GM19328 (cell line): ENCODE data around the gene FOXK1.
"Not testable (repeated sequence)": the region's sequence is repeated elsewhere in the genome, so short reads cannot be mapped to it uniquely, and the experiment has no call there.

Experiments used
- ATAC-seq: cut with Tn5 transposase; IDR thresholded peaks from one replicate; pipeline ENCODE4 v1.9.1; 2021; ENCODE audit warnings: mild to moderate bottlenecking, moderate library complexity; ENCODE audit not compliant: unreplicated experiment

The FOXK1 gene

GRCh38 chr7:4797858-4798705, 116.0 kb downstream of the FOXK1 start:
- ATAC-seq, result no peak

GRCh38 chr7:4798706-4799235, 116.7 kb downstream of the FOXK1 start:
- ATAC-seq, result no peak

- ATAC-seq, result no peak
Measured at GRCh38 chr7:4799508-4800268, 117.6 kb downstream of the FOXK1 start.

- no peak for ATAC-seq
Measured at GRCh38 chr7:4800487-4800886, 118.4 kb downstream of the FOXK1 start.

GRCh38 chr7:4800926-4801838, 119.1 kb downstream of the FOXK1 start:
- no peak for ATAC-seq

GRCh38 chr7:4801839-4802231, 119.7 kb downstream of the FOXK1 start:
- no peak for ATAC-seq

GRCh38 chr7:4802577-4802976, 120.5 kb downstream of the FOXK1 start:
- not testable (repeated sequence) for ATAC-seq

- ATAC-seq, result no peak
Measured at GRCh38 chr7:4803397-4804241, 121.5 kb downstream of the FOXK1 start.

GRCh38 chr7:4805110-4805983, 123.3 kb downstream of the FOXK1 start:
- no peak for ATAC-seq

GRCh38 chr7:4805984-4806300, 123.8 kb downstream of the FOXK1 start:
- ATAC-seq, result no peak

- ATAC-seq, result no peak
Measured at GRCh38 chr7:4806983-4807597, 125.0 kb downstream of the FOXK1 start.

- ATAC-seq, result no peak
Measured at GRCh38 chr7:4807598-4808016, 125.5 kb downstream of the FOXK1 start.

GRCh38 chr7:4808026-4808425, 125.9 kb downstream of the FOXK1 start:
- no peak for ATAC-seq

- ATAC-seq, result no peak
Measured at GRCh38 chr7:4808565-4808964, 126.5 kb downstream of the FOXK1 start.

GRCh38 chr7:4809091-4809591, 127.0 kb downstream of the FOXK1 start:
- no peak for ATAC-seq

- no peak for ATAC-seq
Measured at GRCh38 chr7:4809666-4810065, 127.6 kb downstream of the FOXK1 start.

GRCh38 chr7:4814433-4814832, 132.3 kb downstream of the FOXK1 start:
- ATAC-seq, result no peak

GRCh38 chr7:4815121-4815520, 133.0 kb downstream of the FOXK1 start:
- ATAC-seq, result no peak
